ENCODE measurements around the gene CCDC63. TPM values are rescaled to one million over a fixed set of nuclear protein-coding genes. Genes with fewer than 3 reads are reported as not detected.

CCDC63 gene
- total and polyA plus RNA-seq, 2 donors (not counting 3 experiments of a cell fraction or from before 2014, with no cell fraction given): not detected

DNA sequence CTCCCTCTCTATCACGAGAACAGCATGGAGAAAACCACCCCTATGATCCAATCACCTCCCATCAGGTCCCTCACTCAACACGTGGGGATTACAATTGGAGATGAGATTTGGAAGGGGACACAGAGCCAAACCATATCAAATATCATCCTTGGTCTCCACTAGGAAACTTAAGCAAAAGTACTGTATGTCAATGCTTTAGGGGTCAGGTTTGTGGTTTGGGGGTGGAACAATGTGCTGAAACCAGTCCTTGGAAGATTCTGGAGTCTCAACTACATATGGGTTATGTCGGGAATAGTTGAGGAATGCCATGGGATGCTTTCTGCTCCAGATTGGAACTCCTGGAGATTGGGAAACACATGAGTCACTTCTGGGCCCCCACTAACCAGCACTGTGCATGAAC, 48.3 kb upstream of the CCDC63 start:
- TF ChIP-seq EZH2 (IDR thresholded peaks at IDR 0.05; ENCODE audit: borderline replicate concordance, low read depth, low read length, severe bottlenecking) (no peak), JUN (IDR thresholded peaks at IDR 0.05; ENCODE audit: borderline replicate concordance, insufficient read depth, insufficient read length, low read depth) (no peak), GATA2 (IDR thresholded peaks at IDR 0.05; ENCODE audit: insufficient read depth, insufficient read length, low read depth, low read length) (no peak), MAX (IDR thresholded peaks at IDR 0.05; ENCODE audit: insufficient read depth, insufficient read length) (no peak)

GRCh38 chr12:110802489-110802888, 44.3 kb upstream of the CCDC63 start:
- Histone ChIP-seq H3K79me2 (ENCODE audit: control insufficient read depth, insufficient read depth, low read length) (no peaks in the 10 kb centered on the region), H4K20me1 (replicated peaks; ENCODE audit: control insufficient read depth, extremely low read depth, insufficient read depth, low read length) (no peaks in the 10 kb centered on the region), H3K4me1 (ENCODE audit: control insufficient read depth, extremely low read depth, insufficient read depth, low read length) (no peaks in the 10 kb centered on the region), H3K36me3 (ENCODE audit: control insufficient read depth in 2 of 2, extremely low read depth in 1 of 2, insufficient read depth in 2 of 2, low read length in 2 of 2) (no peaks in the 10 kb centered on the region), H3K9ac (replicated peaks; ENCODE audit: extremely low read depth, insufficient read depth, low read length) (no peak overlapping the region), H3K27ac (ENCODE audit: insufficient read depth, low read depth, low read length) (no peak overlapping the region), H2AFZ (ENCODE audit: low read depth, low read length) (no peak overlapping the region), H3K4me2 (ENCODE audit: insufficient read depth, low read length) (no peak overlapping the region), H3K9me3 (replicated peaks; ENCODE audit: control insufficient read depth, insufficient read depth, low read length) (no peaks in the 10 kb centered on the region), H3K27me3 (ENCODE audit: control insufficient read depth in 2 of 2, insufficient read depth in 2 of 2, low read length in 2 of 2) (no peaks in the 10 kb centered on the region), H3K9me1 (replicated peaks; ENCODE audit: control insufficient read depth, extremely low read depth, insufficient read depth, low read length) (no peaks in the 10 kb centered on the region), H3K4me3 (replicated peaks in 1 of 3; ENCODE audit: insufficient read depth in 1 of 3, low read depth in 1 of 3, low read length in 3 of 3) (no peak overlapping the region)
- intact Hi-C loops (cut with micrococcal nuclease): no loop called here
- dilution Hi-C loops (cut with MboI; ENCODE audit: extremely low pct_ligation_motif_present, low sequenced_read_pairs): no loop called here
- DNase-seq (ENCODE audit: low read depth, low spot score) (no peak), FAIRE-seq (no peak)
- CTCF ChIA-PET: interaction anchor here (1.2 kb wide), 1 partner anchor 33 kb away, joined by 3 read pairs; no protein-coding TSS in a partner anchor
- TF ChIP-seq, protein P1, sequence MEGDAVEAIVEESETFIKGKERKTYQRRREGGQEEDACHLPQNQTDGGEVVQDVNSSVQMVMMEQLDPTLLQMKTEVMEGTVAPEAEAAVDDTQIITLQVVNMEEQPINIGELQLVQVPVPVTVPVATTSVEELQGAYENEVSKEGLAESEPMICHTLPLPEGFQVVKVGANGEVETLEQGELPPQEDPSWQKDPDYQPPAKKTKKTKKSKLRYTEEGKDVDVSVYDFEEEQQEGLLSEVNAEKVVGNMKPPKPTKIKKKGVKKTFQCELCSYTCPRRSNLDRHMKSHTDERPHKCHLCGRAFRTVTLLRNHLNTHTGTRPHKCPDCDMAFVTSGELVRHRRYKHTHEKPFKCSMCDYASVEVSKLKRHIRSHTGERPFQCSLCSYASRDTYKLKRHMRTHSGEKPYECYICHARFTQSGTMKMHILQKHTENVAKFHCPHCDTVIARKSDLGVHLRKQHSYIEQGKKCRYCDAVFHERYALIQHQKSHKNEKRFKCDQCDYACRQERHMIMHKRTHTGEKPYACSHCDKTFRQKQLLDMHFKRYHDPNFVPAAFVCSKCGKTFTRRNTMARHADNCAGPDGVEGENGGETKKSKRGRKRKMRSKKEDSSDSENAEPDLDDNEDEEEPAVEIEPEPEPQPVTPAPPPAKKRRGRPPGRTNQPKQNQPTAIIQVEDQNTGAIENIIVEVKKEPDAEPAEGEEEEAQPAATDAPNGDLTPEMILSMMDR (IDR thresholded peaks at IDR 0.05; ENCODE audit: extremely low read depth in 1 of 2, insufficient read depth in 1 of 2, low read depth in 1 of 2, low read length in 2 of 2): no peak
- TF ChIP-seq MAX (IDR thresholded peaks at IDR 0.05; ENCODE audit: insufficient read depth, insufficient read length) (no peak), FOS (IDR thresholded peaks at IDR 0.05; ENCODE audit: borderline replicate concordance, insufficient read depth, low read length) (no peak), JUN (IDR thresholded peaks at IDR 0.05; ENCODE audit: borderline replicate concordance, insufficient read depth, insufficient read length, low read depth) (no peak), POLR2AphosphoS5 (IDR thresholded peaks at IDR 0.05; ENCODE audit: insufficient read depth, low read depth, low read length) (no peak), EZH2 (IDR thresholded peaks at IDR 0.05; ENCODE audit: borderline replicate concordance, low read depth, low read length, severe bottlenecking) (no peak), MYC (IDR thresholded peaks at IDR 0.05; ENCODE audit: low read depth, low read length) (no peak), POLR2A (IDR thresholded peaks at IDR 0.05; ENCODE audit: low read depth, low read length) (no peak), GATA2 (IDR thresholded peaks at IDR 0.05; ENCODE audit: insufficient read depth, insufficient read length, low read depth, low read length) (no peak)
- POLR2A ChIA-PET: no interaction called here
- BruUV-seq (replicated peaks): no TSS peak

More for the DNA sequence above, 48.3 kb upstream of the CCDC63 start:
- H3K36me3 ChIP-seq (ENCODE audit: control insufficient read depth in 2 of 2, extremely low read depth in 1 of 2, insufficient read depth in 2 of 2, low read length in 2 of 2): no peaks in the 10 kb centered on the region
- dilution Hi-C loops (cut with MboI; ENCODE audit: extremely low pct_ligation_motif_present, low sequenced_read_pairs): no loop called here
- no peak for FAIRE-seq
- DNase-seq (ENCODE audit: low read depth, low spot score): no peak
- H4K20me1 ChIP-seq (replicated peaks; ENCODE audit: control insufficient read depth, extremely low read depth, insufficient read depth, low read length): no peaks in the 10 kb centered on the region
- H3K9me1 ChIP-seq (replicated peaks; ENCODE audit: control insufficient read depth, extremely low read depth, insufficient read depth, low read length): no peaks in the 10 kb centered on the region
- no peaks in the 10 kb centered on the region for H3K9me3 ChIP-seq (replicated peaks; ENCODE audit: control insufficient read depth, insufficient read depth, low read length)
- H2AFZ ChIP-seq (ENCODE audit: low read depth, low read length): no peak overlapping the region
- intact Hi-C loops (cut with micrococcal nuclease): no loop called here
- no peak overlapping the region for H3K4me3 ChIP-seq (replicated peaks in 1 of 3; ENCODE audit: insufficient read depth in 1 of 3, low read depth in 1 of 3, low read length in 3 of 3)
- no peak overlapping the region for H3K4me2 ChIP-seq (ENCODE audit: insufficient read depth, low read length)
- no TSS peak for BruUV-seq (replicated peaks)
- no peak overlapping the region for H3K27ac ChIP-seq (ENCODE audit: insufficient read depth, low read depth, low read length)
- no peaks in the 10 kb centered on the region for H3K4me1 ChIP-seq (ENCODE audit: control insufficient read depth, extremely low read depth, insufficient read depth, low read length)
- no peaks in the 10 kb centered on the region for H3K79me2 ChIP-seq (ENCODE audit: control insufficient read depth, insufficient read depth, low read length)
- H3K9ac ChIP-seq (replicated peaks; ENCODE audit: extremely low read depth, insufficient read depth, low read length): no peak overlapping the region
- H3K27me3 ChIP-seq (ENCODE audit: control insufficient read depth in 2 of 2, insufficient read depth in 2 of 2, low read length in 2 of 2): no peaks in the 10 kb centered on the region
- POLR2A ChIA-PET: no interaction called here
- CTCF ChIA-PET: no interaction called here

All from endothelial cell of umbilical vein (primary cell).